Bladder microvascular endothelial cell (primary cell): ENCODE data around the gene RASA2. TPM values are rescaled to one million over a fixed set of nuclear protein-coding genes. Genes with fewer than 3 reads are reported as not detected.

Source experiments
- total RNA-seq: library from RNA; depleted of rRNA; stranded (reverse); fragments of >200 nt; gene quantifications from 2 replicates; pipeline ENCODE4 v1.2.3, GENCODE V29; 2014

The RASA2 gene, protein sequence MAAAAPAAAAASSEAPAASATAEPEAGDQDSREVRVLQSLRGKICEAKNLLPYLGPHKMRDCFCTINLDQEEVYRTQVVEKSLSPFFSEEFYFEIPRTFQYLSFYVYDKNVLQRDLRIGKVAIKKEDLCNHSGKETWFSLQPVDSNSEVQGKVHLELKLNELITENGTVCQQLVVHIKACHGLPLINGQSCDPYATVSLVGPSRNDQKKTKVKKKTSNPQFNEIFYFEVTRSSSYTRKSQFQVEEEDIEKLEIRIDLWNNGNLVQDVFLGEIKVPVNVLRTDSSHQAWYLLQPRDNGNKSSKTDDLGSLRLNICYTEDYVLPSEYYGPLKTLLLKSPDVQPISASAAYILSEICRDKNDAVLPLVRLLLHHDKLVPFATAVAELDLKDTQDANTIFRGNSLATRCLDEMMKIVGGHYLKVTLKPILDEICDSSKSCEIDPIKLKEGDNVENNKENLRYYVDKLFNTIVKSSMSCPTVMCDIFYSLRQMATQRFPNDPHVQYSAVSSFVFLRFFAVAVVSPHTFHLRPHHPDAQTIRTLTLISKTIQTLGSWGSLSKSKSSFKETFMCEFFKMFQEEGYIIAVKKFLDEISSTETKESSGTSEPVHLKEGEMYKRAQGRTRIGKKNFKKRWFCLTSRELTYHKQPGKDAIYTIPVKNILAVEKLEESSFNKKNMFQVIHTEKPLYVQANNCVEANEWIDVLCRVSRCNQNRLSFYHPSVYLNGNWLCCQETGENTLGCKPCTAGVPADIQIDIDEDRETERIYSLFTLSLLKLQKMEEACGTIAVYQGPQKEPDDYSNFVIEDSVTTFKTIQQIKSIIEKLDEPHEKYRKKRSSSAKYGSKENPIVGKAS
- 8.7 and 13.8 TPM in 2 replicates for total RNA-seq

GRCh38 chr3:141486746-141487520 is at the start of gene RASA2:
Gene RASA2 (plus strand): TSS chr3:141487027. CDS start chr3:141487084, 57 bp downstream.

Other genes starting within 250 kb of the RASA2 start
- 53.6 and 99.8 TPM in 2 replicates for gene ZBTB38, start 118.5 kb upstream of the RASA2 start, total RNA-seq